ENCODE data around the gene FARS2. TPM values are rescaled to one million over a fixed set of nuclear protein-coding genes. Genes with fewer than 3 reads are reported as not detected.

The FARS2 gene
- polyA plus RNA-seq, 1 donor from 2014 or later, result 11.9 TPM

- H2AFZ ChIP-seq (ENCODE audit: low read depth, low read length), result no peak overlapping the region
- no peak overlapping the region for H3K4me2 ChIP-seq (ENCODE audit: low read length)
- no peak overlapping the region for H3K4me3 ChIP-seq (ENCODE audit: low read length)
- no peaks in the 10 kb centered on the region for H3K9me3 ChIP-seq (ENCODE audit: low read length)
- no peaks in the 10 kb centered on the region for H3K79me2 ChIP-seq (replicated peaks; ENCODE audit: insufficient read depth, low read length)
- no peaks in the 10 kb centered on the region for H3K9me2 ChIP-seq (ENCODE audit: insufficient read depth, low read length)
- no peaks in the 10 kb centered on the region for H4K20me1 ChIP-seq (ENCODE audit: insufficient read depth)
- H3K27me3 ChIP-seq (ENCODE audit: insufficient read depth, low read depth, low read length), result no peaks in the 10 kb centered on the region
- H3K36me3 ChIP-seq (ENCODE audit: insufficient read depth, low read length), result no peaks in the 10 kb centered on the region
- H3K27ac ChIP-seq (ENCODE audit: low read length), result no peak overlapping the region
- TF ChIP-seq EZH2 (IDR thresholded peaks at IDR 0.05; ENCODE audit: borderline replicate concordance, insufficient read depth, low read length, poor library complexity, severe bottlenecking), result no peak
- TF ChIP-seq RAD21 (conservative IDR thresholded peaks at IDR 0.05), result peak; percentile 52
- peak; percentile 48 for TF ChIP-seq SMC3 (conservative IDR thresholded peaks at IDR 0.05; ENCODE audit: poor library complexity)
- TF ChIP-seq CTCF (IDR thresholded peaks at IDR 0.05; ENCODE audit: poor library complexity, severe bottlenecking), result peak; percentile 44
- no peak for TF ChIP-seq EP300 (conservative IDR thresholded peaks at IDR 0.05; ENCODE audit: poor library complexity, severe bottlenecking)
- H3F3A ChIP-seq (ENCODE audit: insufficient read depth, low read length, poor library complexity, severe bottlenecking), result no peaks in the 10 kb centered on the region
- H3K9ac ChIP-seq (ENCODE audit: low read length), result no peak overlapping the region
Measured at GRCh38 chr6:5422321-5422915, 161.1 kb downstream of the FARS2 start.

- Histone ChIP-seq H3F3A (ENCODE audit: insufficient read depth, low read length, poor library complexity, severe bottlenecking) (no peaks in the 10 kb centered on the region), H3K27ac (ENCODE audit: low read length) (no peak overlapping the region), H2AFZ (ENCODE audit: low read depth, low read length) (no peak overlapping the region), H4K20me1 (ENCODE audit: insufficient read depth) (no peaks in the 10 kb centered on the region), H3K4me3 (ENCODE audit: low read length) (no peak overlapping the region), H3K27me3 (ENCODE audit: insufficient read depth, low read depth, low read length) (no peaks in the 10 kb centered on the region), H3K9me3 (ENCODE audit: low read length) (no peaks in the 10 kb centered on the region), H3K79me2 (replicated peaks; ENCODE audit: insufficient read depth, low read length) (no peaks in the 10 kb centered on the region), H3K4me2 (ENCODE audit: low read length) (no peak overlapping the region), H3K9ac (ENCODE audit: low read length) (no peak overlapping the region), H3K9me2 (ENCODE audit: insufficient read depth, low read length) (no peaks in the 10 kb centered on the region), H3K36me3 (ENCODE audit: insufficient read depth, low read length) (no peaks in the 10 kb centered on the region)
- TF ChIP-seq, protein P1, sequence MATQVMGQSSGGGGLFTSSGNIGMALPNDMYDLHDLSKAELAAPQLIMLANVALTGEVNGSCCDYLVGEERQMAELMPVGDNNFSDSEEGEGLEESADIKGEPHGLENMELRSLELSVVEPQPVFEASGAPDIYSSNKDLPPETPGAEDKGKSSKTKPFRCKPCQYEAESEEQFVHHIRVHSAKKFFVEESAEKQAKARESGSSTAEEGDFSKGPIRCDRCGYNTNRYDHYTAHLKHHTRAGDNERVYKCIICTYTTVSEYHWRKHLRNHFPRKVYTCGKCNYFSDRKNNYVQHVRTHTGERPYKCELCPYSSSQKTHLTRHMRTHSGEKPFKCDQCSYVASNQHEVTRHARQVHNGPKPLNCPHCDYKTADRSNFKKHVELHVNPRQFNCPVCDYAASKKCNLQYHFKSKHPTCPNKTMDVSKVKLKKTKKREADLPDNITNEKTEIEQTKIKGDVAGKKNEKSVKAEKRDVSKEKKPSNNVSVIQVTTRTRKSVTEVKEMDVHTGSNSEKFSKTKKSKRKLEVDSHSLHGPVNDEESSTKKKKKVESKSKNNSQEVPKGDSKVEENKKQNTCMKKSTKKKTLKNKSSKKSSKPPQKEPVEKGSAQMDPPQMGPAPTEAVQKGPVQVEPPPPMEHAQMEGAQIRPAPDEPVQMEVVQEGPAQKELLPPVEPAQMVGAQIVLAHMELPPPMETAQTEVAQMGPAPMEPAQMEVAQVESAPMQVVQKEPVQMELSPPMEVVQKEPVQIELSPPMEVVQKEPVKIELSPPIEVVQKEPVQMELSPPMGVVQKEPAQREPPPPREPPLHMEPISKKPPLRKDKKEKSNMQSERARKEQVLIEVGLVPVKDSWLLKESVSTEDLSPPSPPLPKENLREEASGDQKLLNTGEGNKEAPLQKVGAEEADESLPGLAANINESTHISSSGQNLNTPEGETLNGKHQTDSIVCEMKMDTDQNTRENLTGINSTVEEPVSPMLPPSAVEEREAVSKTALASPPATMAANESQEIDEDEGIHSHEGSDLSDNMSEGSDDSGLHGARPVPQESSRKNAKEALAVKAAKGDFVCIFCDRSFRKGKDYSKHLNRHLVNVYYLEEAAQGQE (IDR thresholded peaks at IDR 0.05; ENCODE audit: borderline replicate concordance), result no peak
- no peak for TF ChIP-seq MXI1 (conservative IDR thresholded peaks at IDR 0.05; ENCODE audit: poor library complexity, severe bottlenecking)
- TF ChIP-seq RAD21 (conservative IDR thresholded peaks at IDR 0.05), result no peak
- TF ChIP-seq CTCF (IDR thresholded peaks at IDR 0.05; ENCODE audit: poor library complexity, severe bottlenecking), result no peak
- TF ChIP-seq TAF1 (IDR thresholded peaks at IDR 0.05; ENCODE audit: low read depth), result no peak
- TF ChIP-seq EP300 (conservative IDR thresholded peaks at IDR 0.05; ENCODE audit: poor library complexity, severe bottlenecking), result no peak
- no peak for TF ChIP-seq SMC3 (conservative IDR thresholded peaks at IDR 0.05; ENCODE audit: poor library complexity)
- no peak for TF ChIP-seq POLR2AphosphoS5 (IDR thresholded peaks at IDR 0.05)
- no peak for TF ChIP-seq EZH2 (IDR thresholded peaks at IDR 0.05; ENCODE audit: borderline replicate concordance, insufficient read depth, low read length, poor library complexity, severe bottlenecking)
Measured at GRCh38 chr6:5423251-5423650, 161.9 kb downstream of the FARS2 start.
